Mucosa of descending colon (tissue), 3 donors: ENCODE measurements around the gene CCBE1. TPM values are rescaled to one million over a fixed set of nuclear protein-coding genes. Genes with fewer than 3 reads are reported as not detected.

ENCODE experiments used
- ATAC-seq: fragments of 200-7000 bp; cut with Tn5 transposase; one replicate; pipeline ENCODE4 v1.9.1; 2020; ENCODE audit warnings: mild to moderate bottlenecking, moderate library complexity
- DNase-seq, 3 donors: peaks; one replicate each; pipeline ENCODE4 v3.0.0-alpha.2; 2020
- H3K36me3 ChIP-seq: fragments of 200-600 bp; one replicate; pipeline ENCODE4 v1.8.0; 2021; ENCODE audit warnings: low read depth, mild to moderate bottlenecking
- H3K4me1 ChIP-seq: fragments of 200-600 bp; one replicate; pipeline ENCODE4 v1.8.0; 2021; ENCODE audit warnings: low read depth, mild to moderate bottlenecking
- H3K4me3 ChIP-seq: fragments of 200-600 bp; one replicate; pipeline ENCODE4 v1.8.0; 2021; ENCODE audit warnings: mild to moderate bottlenecking
- H3K9me3 ChIP-seq: fragments of 200-600 bp; one replicate; pipeline ENCODE4 v1.8.0; 2021; ENCODE audit warnings: mild to moderate bottlenecking
- intact Hi-C, 2 donors: fragments of 100-400 bp; cut with DNase I in 1 of 2; cut with micrococcal nuclease in 1 of 2; formaldehyde crosslinking; loops; one replicate each; pipeline versions ENCODE4 v1.11.0 to v1.11.1; 2022; cut with DNase I, micrococcal nuclease
- total RNA-seq, 3 donors: library from RNA; stranded (reverse); fragmentation: NEBNext Ultra II Directional in 2 of 3; extraction: Animal tissue kit (Norgen Biotek cat#: 25700) in 2 of 3; gene quantifications; one replicate each; pipeline versions ENCODE4 v1.2.1 to v1.2.4, GENCODE V29; 2021 to 2023
- TF ChIP-seq, protein P1 (sequence below): fragments of 200-600 bp; IDR thresholded peaks from one replicate; pipeline ENCODE4 v1.8.0; 2022; ENCODE audit warnings: antibody characterized with exemption, mild to moderate bottlenecking
- donor health status: DM: no; HTN: no; CAD: no; lungs with moderate emphysema.
- donor health status: DM: no; HTN: no; CAD: no.
- donor health status: DM: no; HTN: yes; CAD: no.

Gene CCBE1
- total RNA-seq, 3 donors from 2014 or later, result 1.6 to 54.7 (median 2.2) TPM

GRCh38 chr18:59660366-59660765 lies 36.9 kb downstream of the CCBE1 start:
- DNase-seq (no peak), ATAC-seq (no peak)
- TF ChIP-seq, protein P1, sequence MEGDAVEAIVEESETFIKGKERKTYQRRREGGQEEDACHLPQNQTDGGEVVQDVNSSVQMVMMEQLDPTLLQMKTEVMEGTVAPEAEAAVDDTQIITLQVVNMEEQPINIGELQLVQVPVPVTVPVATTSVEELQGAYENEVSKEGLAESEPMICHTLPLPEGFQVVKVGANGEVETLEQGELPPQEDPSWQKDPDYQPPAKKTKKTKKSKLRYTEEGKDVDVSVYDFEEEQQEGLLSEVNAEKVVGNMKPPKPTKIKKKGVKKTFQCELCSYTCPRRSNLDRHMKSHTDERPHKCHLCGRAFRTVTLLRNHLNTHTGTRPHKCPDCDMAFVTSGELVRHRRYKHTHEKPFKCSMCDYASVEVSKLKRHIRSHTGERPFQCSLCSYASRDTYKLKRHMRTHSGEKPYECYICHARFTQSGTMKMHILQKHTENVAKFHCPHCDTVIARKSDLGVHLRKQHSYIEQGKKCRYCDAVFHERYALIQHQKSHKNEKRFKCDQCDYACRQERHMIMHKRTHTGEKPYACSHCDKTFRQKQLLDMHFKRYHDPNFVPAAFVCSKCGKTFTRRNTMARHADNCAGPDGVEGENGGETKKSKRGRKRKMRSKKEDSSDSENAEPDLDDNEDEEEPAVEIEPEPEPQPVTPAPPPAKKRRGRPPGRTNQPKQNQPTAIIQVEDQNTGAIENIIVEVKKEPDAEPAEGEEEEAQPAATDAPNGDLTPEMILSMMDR, result no peak
- Histone ChIP-seq H3K9me3 (no peaks in the 10 kb centered on the region), H3K4me3 (no peak overlapping the region), H3K36me3 (no peaks in the 10 kb centered on the region), H3K4me1 (no peaks in the 10 kb centered on the region)
- intact Hi-C loops, result no loop called here

- H3K36me3 ChIP-seq, result no peaks in the 10 kb centered on the region
- H3K4me1 ChIP-seq, result no peaks in the 10 kb centered on the region
- no peaks in the 10 kb centered on the region for H3K9me3 ChIP-seq
- DNase-seq, result no peak
- TF ChIP-seq, protein P1, result no peak
- ATAC-seq, result no peak
- intact Hi-C loops, result no loop called here
- H3K4me3 ChIP-seq, result no peak overlapping the region
Measured at GRCh38 chr18:59659508-59660170, 37.6 kb downstream of the CCBE1 start.

GRCh38 chr18:59658941-59659340 lies 38.3 kb downstream of the CCBE1 start:
- H3K4me1 ChIP-seq, result no peaks in the 10 kb centered on the region
- no peak overlapping the region for H3K4me3 ChIP-seq
- H3K9me3 ChIP-seq, result no peaks in the 10 kb centered on the region
- no peak for ATAC-seq
- DNase-seq, result no peak
- TF ChIP-seq, protein P1, result no peak
- H3K36me3 ChIP-seq, result no peaks in the 10 kb centered on the region
- intact Hi-C loops, result no loop called here

GRCh38 chr18:59657012-59657411 lies 40.2 kb downstream of the CCBE1 start:
- no peak for ATAC-seq
- DNase-seq, result no peak
- intact Hi-C loops, result no loop called here

GRCh38 chr18:59656373-59656887 lies 40.8 kb downstream of the CCBE1 start:
- TF ChIP-seq, protein P1, result no peak

More at GRCh38 chr18:59657012-59657411, 40.2 kb downstream of the CCBE1 start:
- Histone ChIP-seq H3K9me3 (no peaks in the 10 kb centered on the region), H3K4me1 (no peaks in the 10 kb centered on the region), H3K4me3 (no peak overlapping the region), H3K36me3 (no peaks in the 10 kb centered on the region)
- TF ChIP-seq, protein P1, result no peak

More at GRCh38 chr18:59656373-59656887, 40.8 kb downstream of the CCBE1 start:
- intact Hi-C loops, result no loop called here
- Histone ChIP-seq H3K4me1 (no peaks in the 10 kb centered on the region), H3K9me3 (no peaks in the 10 kb centered on the region), H3K4me3 (no peak overlapping the region), H3K36me3 (no peaks in the 10 kb centered on the region)
- no peak for DNase-seq
- ATAC-seq, result no peak
